HepG2 (cell line): Measurements from ENCODE around the gene TRPT1.

Experiments
- ATF2 ChIP-seq: sonication (generic); formaldehyde crosslinking; IDR thresholded peaks from 2 replicates; pipeline ENCODE4 v1.4.0; 2020; ENCODE audit warnings: missing genetic modification reagents
- EZH2 ChIP-seq: conservative IDR thresholded peaks from 2 replicates; pipeline ENCODE4 v1.6.1; 2012; ENCODE audit warnings: mild to moderate bottlenecking, low read depth, low read length, moderate library complexity
- KDM2A ChIP-seq: sonication (generic); formaldehyde crosslinking; IDR thresholded peaks from 2 replicates; pipeline ENCODE4 v1.4.0; 2020; ENCODE audit warnings: low read depth, missing genetic modification reagents, borderline replicate concordance
- MAZ ChIP-seq, 2 experiments: sonication (generic) in 1 of 2; formaldehyde crosslinking in 1 of 2; IDR thresholded peaks; 2 replicates each; pipeline versions ENCODE4 v1.5.0 to v1.6.1; 2012 to 2020; ENCODE audit warnings: low read depth in 2 of 2, mild to moderate bottlenecking in 2 of 2, borderline replicate concordance in 1 of 2, improper control_type of control experiment in 1 of 2, low read length in 1 of 2, missing genetic modification reagents in 1 of 2, moderate library complexity in 1 of 2
- NBN ChIP-seq: fragments of 450-650 bp; conservative IDR thresholded peaks from 2 replicates; pipeline ENCODE4 v1.6.1; 2017
- NR2C2 ChIP-seq: sonication (generic); formaldehyde crosslinking; IDR thresholded peaks from 2 replicates; pipeline ENCODE4 v1.4.0; 2020; ENCODE audit warnings: missing genetic modification reagents, mild to moderate bottlenecking, moderate library complexity, borderline replicate concordance
- RERE ChIP-seq: IDR thresholded peaks from 2 replicates; pipeline ENCODE4 v1.6.1; 2016; ENCODE audit warnings: low read depth, missing genetic modification reagents, missing compliant biosample characterization
- SMAD1 ChIP-seq: sonication (generic); formaldehyde crosslinking; IDR thresholded peaks from 2 replicates; pipeline ENCODE4 v1.4.0; 2020; ENCODE audit warnings: missing genetic modification reagents, low read depth, mild to moderate bottlenecking, borderline replicate concordance

GRCh38 chr11:64201543-64201942, 24.4 kb downstream of the TRPT1 start:
- TF ChIP-seq KDM2A (CRISPR knock-in tag) (no peak), NR2C2 (CRISPR knock-in tag) (no peak), NBN (no peak), RERE (CRISPR knock-in tag) (no peak), EZH2 (no peak), SMAD1 (CRISPR knock-in tag) (no peak), ATF2 (no peak), MAZ (IDR thresholded peaks at IDR 0.05; ENCODE audit: borderline replicate concordance, low read depth, low read length) (no peak), MAZ (CRISPR knock-in tag; IDR thresholded peaks at IDR 0.05; ENCODE audit: low read depth) (no peak)
